ENCODE data around the gene CEP68.
"Not testable (repeated sequence)": the region's sequence is repeated elsewhere in the genome, so short reads cannot be mapped to it uniquely, and the experiment has no call there.

CEP68 gene, protein sequence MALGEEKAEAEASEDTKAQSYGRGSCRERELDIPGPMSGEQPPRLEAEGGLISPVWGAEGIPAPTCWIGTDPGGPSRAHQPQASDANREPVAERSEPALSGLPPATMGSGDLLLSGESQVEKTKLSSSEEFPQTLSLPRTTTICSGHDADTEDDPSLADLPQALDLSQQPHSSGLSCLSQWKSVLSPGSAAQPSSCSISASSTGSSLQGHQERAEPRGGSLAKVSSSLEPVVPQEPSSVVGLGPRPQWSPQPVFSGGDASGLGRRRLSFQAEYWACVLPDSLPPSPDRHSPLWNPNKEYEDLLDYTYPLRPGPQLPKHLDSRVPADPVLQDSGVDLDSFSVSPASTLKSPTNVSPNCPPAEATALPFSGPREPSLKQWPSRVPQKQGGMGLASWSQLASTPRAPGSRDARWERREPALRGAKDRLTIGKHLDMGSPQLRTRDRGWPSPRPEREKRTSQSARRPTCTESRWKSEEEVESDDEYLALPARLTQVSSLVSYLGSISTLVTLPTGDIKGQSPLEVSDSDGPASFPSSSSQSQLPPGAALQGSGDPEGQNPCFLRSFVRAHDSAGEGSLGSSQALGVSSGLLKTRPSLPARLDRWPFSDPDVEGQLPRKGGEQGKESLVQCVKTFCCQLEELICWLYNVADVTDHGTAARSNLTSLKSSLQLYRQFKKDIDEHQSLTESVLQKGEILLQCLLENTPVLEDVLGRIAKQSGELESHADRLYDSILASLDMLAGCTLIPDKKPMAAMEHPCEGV

DNA sequence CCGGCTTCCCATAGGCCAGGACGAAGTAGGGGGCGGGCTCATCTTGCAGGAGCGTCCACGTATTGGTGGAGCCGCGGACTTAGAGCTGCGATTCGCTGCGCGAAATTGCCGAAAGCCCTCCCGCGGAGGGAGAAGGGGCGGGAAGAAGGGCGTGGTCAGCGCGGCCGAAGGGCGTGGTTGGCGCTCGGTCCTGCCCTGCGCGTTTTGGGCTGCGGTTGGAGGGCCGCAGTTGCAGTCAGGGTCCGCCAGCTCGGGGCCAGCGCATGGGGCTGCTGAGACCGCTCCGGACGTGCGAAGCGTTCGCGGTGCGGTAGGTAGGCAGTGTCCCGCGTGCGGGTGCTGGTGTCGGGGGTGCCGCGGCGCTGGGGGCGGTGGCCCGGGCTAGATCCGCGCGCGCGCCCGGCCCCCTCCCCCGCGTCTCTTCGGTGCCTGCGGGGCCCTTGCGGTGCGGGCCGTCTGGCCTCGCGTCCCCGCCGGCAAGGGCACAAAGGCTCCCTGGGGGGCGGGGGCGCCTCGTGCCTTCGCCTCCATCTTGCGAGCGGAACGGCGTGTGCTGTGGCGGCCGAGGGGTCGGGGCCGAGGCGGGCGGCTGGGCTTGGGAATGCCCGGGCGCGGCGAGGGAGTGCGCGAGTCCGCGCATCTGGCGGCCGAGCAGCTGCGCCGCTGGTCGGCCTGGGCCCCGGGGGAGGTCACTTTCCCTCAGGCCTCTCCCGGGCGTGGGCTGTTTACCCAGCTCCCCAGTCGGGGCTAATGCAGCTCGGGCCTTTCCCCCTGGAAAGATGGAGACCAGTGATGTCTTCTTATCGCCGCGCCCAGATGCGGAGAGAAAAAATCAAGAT, at the start of gene CEP68:
Gene CEP68 (plus strand): TSS at position 202 of the 839 bp plus-strand sequence. CDS start 13,029 bp downstream, outside the sequence.
- FAIRE-seq = peak; percentile 95

DNA sequence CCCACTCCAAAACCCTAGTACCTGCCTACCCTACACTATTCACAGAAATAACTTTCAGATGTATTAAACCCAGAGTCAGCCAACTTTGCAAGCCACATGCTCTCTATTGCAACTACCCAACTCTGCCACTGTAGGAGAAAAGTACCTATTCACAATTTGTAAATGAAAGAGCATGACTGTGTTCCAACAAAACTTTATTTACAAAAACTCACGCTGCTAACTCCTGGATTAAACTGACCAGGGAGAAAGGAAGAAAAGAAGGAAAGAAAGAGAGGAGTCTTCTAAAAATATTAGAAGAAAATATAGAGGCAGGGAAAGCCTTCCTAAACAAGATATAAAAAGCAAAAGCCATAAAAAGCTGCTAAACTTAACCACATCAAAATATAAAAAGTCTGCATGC, 42.4 kb upstream of the CEP68 start:
- no peak for FAIRE-seq

DNA sequence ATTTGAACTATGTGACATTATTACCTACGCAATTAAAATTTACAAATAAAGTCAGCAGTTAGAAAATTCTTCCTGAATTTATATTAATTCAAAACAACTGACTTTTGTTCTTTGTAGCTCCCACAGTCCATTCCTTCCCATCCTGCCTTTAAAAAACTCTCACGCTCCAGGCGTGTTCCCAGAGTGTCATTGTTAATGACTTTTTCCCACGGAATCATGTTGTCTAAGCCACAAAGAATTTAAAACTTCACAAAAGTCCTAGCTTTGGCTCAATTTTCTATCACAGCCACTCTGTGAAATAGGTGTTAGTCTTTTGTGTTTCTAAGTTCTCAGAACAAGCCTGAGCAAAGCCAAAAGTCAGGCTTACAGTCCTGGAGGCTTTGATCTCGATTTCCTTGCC, 40.5 kb upstream of the CEP68 start:
- no peak for FAIRE-seq

DNA sequence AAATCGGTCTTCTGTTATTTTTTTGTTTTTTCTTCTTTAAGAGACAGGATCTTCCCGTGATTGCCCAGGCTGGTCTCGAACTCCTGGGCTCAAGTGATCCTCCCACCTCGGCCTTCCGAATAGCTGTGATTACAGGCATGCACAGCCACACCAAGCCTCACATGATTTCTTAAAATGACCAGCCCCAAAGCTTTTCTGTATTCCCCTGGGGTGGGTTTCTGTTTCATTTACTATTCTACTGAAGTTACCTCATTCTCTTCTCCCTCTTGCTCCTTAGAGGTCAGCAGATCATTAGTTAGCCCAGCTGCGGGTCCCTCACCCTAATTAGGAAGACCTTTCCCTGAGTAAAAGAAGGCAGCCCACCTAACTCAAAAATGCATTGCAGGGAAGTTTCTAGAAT, 39.4 kb upstream of the CEP68 start:
- no peak for FAIRE-seq

DNA sequence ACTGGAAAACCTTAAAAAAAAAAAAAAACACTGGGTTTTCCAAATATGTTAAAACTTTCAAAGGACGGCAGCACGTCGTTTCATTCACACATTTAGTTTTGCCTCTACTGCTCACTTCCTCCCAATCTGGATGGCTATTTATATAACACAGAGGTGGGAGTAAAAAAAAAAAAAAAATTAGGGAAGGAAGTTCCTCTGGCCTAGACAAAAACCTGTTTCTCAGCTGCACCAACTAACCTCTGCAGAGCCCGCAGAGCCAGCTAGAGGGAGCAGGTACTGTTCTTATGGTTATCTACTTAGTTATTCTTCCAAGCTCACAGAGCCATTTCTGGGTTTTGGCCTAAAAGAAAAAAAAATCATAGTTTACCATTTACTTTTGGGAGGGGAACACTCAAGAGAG, 38.9 kb upstream of the CEP68 start:
- no peak for FAIRE-seq

DNA sequence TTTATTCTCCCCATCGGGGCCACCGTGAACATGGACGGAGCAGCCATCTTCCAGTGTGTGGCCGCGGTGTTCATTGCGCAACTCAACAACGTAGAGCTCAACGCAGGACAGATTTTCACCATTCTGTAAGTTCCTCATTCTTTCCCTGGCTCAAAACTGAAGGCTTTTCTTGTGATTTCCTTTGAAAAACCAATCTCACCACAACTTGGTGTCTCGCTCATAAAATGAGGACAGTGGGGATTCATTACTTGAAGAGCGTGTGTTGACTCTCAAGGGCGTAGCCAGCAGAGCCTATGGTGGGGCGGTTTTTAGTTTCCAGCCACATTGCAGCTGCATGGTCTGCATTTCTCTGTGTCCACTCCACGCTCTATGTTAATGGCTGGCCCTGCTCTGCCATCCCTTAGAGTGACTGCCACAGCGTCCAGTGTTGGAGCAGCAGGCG, 38.1 kb upstream of the CEP68 start:
- no peak for FAIRE-seq

DNA sequence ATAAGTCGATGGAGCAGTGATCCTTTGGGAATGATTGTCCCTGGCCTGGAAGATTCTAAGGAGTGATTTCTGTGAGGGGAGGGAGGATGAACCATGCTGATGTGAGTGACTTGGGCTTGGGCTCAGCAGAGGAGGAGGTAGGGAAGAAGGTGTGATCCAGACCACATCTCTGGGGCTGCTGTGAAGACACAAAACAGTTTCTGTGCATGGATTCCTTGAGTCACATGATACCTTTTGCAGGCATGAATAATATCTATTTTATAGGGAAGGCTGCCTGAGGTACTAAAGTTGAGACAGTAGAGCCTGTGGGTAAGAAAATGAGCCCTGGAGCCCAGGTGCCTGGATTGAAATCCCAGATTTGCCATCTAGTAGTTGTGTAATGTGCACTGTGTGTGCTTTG, 37.2 kb upstream of the CEP68 start:
- no peak for FAIRE-seq

DNA sequence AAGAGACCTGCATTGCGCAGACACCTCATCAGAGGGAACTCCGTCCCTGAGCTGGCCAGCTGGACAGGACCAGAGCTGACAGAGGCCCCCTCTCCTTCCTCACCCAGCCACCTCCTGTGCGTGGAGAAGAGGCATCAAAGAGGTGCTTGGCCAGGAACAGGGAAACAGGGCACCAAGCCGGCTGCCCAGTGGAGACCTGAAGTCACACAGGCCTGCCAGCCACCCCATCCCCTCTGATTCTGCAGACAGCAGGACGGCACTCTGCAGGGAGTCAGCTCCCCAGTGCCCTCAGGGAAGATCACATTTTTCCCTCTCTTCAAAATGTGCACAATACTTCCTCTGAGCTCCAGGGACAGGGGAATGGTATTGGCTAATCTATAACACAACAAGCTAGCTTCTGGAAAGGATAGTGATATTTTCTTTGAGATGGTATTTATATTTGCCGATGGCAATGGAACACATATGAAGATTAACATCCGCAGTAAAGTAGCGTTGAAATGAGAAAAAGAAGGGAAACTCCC, 36.5 kb upstream of the CEP68 start:
- no peak for FAIRE-seq

DNA sequence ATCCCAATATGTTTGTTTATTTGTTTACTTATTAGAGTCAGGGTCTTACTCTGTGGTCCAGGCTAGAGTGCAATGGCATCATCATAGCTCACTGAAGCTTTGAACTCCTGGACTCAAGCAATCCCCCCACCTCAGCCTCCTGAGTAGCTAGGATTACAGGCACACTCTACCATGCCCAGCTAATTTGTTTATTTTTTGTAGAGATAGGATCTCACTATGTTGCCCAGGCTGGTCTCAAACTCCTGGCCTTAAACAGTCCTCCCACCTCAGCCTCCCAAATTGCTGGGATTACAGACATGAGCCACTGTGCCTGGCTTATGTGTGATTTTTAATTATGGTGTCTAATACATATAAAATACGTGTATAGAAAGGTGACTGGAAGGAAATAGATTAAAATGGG, 36.0 kb upstream of the CEP68 start:
- not testable (repeated sequence) for FAIRE-seq

DNA sequence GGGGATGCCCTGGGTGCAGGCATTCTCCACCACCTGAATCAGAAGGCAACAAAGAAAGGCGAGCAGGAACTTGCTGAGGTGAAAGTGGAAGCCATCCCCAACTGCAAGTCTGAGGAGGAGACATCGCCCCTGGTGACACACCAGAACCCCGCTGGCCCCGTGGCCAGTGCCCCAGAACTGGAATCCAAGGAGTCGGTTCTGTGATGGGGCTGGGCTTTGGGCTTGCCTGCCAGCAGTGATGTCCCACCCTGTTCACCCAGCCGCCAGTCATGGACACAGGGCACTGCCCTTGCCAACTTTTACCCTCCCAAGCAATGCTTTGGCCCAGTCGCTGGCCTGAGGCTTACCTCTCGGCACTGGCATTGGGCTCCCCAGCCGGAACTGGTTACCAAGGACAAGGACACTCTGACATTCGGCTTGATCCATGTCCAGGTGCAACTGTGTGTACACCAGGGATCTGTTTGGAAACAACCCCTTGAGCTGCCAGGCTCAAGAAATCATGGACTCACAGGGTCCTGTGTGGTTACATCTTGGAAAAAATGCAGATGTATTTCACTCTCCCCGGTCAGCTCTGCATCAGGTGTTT, 35.2 kb upstream of the CEP68 start:
- FAIRE-seq = no peak

DNA sequence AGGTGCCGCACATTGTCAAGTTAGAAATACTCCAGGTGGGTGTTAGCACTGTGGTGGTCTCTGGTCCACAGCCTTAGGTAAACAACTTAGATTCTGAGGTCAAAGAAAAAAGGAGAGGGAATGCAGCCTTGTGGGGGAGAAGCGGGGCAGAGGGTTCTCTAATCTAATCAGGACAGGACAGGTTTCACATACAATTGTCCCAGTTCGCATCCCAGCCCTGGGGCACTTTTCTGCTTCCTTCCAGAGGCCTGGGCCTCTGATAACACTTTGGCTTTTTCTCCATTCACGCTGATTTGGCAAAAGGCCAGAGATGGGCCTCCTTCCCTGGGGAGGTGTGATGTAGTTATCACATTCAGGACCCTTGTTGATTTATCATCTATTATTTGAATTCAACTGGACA, 34.5 kb upstream of the CEP68 start:
- no peak for FAIRE-seq

DNA sequence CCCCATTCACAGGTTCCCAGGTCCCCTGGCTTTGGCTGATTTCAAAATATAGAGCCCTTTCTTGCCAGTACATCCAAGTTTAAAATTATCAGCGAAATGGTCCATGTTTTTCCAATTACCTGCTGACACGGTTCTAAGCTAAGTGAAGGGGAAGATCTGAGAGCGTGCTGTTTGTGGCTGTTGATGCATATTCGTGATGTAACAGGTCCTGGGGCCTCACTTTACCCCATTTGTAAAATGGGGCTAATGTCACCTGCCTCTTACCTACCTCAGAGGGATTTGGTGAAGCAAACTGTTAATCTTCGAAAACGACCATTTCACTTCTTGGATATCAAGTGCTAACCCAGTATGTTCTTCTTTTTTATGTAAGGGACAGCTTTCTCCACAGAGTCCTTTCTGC, 34.0 kb upstream of the CEP68 start:
- no peak for FAIRE-seq

DNA sequence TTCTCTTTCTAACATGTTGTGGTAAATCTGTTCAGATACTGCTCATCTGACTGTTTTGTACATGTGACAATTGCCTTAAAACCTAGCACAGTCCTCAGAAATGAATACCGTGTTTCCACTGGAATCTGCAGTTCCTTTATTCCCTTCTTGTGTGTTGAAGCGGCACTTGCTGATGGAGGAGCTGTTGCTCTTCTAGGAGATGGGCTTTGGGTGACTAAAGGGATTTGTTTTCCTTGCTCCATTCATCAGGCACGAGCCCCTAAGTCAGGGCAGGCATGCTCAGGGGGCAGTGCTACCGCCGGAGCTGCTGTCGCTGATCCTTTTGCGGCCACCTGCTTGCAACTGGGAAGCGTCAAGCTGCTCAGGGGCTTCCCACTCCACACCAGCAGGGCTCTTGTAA, 32.5 kb upstream of the CEP68 start:
- no peak for FAIRE-seq

DNA sequence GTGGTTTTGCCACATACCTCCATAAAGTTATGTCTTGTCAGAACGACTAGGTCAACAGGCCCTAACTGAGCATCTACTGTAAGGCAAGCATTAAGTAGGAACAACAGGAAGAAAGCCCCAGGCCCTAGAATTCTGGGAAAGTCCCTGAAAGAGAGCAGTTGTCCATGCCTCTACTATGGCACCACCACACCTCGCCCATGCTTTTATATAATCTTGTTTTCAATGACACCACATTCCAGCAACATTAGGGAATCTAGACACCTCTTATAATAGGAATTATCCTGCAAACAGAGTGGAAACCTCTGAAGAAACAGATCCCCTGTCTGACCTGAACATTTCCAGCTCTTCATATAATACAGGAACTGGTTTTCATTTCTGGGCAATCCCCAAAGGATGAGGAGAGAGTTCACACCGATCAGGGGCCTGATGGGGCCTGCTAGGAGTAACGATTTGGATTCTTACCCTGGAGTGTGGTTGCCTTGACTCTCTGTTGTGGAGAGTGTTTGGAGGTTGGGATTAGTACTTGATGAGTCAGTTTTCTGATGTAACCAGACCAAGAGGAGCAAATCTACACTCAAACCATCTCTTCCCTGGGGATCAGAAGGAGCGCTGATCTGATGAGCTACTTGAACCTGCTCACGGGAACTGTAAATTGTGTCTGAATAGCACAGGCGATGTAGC, 31.9 kb upstream of the CEP68 start:
- no peak for FAIRE-seq

DNA sequence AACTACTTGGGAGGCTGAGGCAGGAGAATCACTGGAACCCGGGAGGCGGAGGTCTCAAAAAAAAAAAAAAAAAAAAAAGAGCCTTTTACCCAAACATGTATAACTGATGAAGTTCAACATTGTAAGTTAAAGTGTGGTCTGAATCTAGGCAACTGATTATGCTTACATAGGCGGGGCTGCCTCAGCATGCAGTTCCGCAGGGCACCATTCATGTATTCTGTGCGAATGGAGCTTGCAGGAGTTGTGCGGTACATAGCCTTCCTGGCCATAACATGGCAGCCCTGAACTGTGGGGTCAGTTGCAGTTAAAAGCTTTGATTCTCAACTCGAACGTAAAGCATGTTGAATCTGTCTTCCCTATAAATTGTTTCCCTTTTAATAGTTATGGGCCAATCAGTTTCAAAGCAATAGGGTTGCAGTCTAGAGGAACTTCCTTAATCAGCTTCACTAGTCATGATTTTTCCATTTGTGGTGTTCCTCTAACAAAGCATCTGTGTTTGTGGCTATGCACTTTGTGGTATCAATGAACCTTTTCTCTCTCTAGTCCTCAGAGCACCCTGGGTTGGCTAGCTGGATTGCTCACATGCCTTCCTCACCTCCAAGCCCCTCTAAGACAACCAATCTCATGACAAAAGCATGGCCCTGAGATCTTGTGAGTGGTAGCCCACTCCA, 30.6 kb upstream of the CEP68 start:
- FAIRE-seq = no peak

DNA sequence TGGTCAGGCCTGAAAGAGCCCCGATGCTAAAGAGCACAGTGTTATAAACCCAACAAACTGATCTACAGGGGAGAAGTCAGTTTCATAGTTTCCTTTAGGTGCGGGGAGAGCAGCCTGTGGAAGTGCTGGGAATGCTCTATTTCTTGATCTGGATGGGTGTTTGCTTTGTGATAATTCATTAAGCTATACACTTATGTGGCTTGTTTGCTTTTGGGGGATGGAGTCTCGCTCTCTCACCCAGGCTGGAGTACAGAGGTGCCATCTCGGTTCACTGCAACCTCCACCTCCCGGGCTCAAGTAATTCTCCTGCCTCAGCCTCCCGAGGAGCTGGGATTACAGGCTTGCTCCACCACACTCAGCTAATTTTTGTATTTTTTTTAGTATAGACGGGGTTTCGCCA, 30.1 kb upstream of the CEP68 start:
- no peak for FAIRE-seq

DNA sequence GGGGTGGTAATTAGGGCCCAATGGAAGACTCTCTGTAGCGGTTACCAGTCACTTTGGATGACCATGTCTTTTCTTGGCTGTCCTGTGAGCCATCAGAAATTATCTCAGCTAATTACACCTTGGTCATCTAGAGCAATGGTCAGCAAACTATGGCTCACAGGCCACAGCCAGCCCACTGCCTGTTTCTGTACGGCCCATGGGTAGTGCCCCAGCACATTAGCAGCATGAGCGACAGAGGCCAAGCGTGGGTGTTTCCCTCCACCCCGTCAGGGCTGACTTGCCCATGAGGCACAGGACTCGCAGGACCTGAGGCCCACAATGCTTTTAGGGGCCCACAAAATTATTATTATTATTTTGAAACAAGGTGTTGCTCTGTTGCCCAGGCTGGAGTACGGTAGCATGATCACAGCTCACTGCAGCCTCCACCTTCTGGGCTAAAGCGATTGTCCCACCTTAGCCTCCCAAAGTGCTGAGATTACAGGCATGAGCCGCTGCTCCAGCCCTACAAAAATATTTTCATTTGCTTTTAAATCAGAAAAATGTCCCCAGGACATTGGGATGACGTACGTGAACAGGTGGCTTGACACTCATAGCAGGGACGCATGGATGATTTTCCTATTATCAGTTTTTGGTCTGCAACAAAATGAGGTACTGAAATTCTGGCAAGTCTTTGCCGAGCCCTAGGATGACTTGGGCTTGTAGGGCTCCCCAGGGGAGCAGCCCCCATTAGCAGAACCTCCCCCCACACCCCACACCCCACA, 29.3 kb upstream of the CEP68 start:
- FAIRE-seq = no peak

DNA sequence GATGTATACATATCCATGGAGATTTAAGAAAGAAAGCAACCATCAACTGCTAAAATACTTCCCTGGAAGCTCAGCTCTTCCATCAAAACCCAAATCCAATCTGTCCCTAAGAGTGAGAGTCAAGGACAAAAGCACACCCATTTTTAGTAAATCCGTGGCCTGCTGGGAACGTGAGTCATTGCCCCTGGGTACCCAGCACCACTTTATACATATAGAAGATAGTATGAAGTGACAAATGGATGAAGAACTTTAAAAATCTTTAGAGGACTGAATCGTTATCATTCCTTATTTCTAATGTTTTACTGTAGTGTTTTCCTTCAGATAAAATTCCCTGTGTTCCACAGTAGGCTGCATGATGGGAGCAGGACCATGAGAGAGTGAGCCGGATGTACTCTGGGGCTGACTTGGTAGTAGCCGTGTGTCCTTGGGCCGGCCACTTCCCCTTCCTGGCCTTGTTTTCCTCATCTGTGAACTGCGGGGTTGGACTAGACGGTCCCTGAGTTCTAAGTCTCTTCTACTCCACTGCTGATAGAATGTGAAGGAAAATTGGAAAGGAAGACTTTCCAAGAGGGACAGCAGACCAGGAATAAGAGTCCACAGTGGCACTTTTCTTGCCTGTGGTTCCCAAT, 28.5 kb upstream of the CEP68 start:
- no peak for FAIRE-seq

DNA sequence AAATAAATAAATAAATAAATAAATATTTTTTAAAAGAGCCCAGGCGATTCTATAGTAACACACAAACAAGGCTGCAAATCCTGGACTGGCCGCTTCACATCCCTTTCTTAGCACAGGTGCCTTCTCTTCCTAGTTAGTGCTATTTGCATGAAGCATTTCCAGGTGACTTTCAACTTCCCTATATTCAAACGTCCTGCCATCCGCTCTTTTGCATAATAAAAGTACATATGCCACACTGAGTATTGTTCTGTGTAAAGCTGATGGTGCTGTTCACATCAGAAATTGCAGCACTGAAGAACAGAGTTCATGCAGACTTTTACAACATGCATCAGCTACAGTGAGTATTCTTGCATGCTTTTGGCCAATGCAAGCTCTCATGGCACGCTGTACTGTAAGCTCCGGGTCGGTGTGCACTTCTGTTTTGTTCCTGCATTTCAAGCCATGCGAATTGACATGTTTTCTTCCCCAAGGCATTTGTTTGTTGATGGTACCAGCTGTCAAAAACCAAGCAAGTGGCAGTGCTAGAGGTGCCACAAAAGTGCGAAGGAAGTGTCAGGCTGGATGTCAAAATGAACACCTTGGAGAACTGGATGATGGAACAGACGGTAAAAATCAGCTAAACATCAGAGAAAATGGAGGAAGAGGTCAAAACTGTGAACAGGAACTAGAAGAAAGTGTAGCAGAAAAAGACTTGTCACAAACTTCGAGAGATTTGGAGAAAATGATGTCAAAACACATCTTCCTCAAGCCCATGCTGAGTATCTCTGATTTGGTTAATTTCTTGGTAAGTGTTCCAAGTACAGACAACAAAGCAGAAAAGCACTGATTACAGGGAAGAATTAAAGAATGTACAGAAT, 25.5 kb upstream of the CEP68 start:
- FAIRE-seq = no peak

Data from endometrium (tissue), 2 donors.